ENCODE results near the gene COLEC12. TPM values are rescaled to one million over a fixed set of nuclear protein-coding genes. Genes with fewer than 3 reads are reported as not detected.

COLEC12 gene
- total RNA-seq, 1 experiment from 2014 or later: 0.03 TPM

DNA sequence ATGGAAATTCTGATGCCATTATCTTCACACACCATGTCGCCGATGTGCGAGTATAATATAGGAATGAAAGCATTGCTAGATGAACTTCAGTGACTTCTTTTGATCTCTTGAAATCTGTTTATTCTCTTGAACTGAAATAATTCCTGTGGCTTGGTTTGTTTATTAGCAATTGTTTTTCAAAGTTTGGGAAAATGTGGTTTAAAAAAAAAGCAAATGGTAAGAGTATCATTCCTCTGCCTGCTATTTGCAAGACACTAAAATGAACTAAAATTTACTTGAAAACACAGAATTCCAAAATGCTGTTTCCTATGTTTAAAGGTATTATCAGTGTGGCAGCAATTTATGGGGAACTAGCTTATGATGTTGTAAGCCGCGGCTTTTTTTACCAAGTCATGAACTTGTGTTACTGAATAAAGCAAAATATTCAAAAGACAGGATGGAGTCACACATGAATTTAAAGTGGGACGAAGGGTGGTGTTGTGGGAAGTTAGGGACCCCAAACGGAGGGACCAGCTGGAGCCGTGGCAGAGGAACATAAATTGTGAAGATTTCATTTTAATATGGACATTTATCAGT lies 96.4 kb downstream of the COLEC12 start:
- no peaks in the 10 kb centered on the region for H3K4me1 ChIP-seq (ENCODE audit: control insufficient read depth, insufficient read depth, low read length)
- ATAC-seq (no peak), DNase-seq (ENCODE audit: low read depth, low spot score) (no peak)
- no peak overlapping the region for H3K4me3 ChIP-seq (ENCODE audit: low read depth in 2 of 2, low read length in 2 of 2)
- ChIA-PET CTCF (no interaction called here), POLR2A (no interaction called here)
- no peaks in the 10 kb centered on the region for H3K36me3 ChIP-seq (ENCODE audit: control insufficient read depth, insufficient read depth, low read length)
- no peaks in the 10 kb centered on the region for H3K9me3 ChIP-seq (ENCODE audit: control insufficient read depth, insufficient read depth, low read depth, low read length)
- no TSS peak for BruUV-seq (replicated peaks)
- no peak for TF ChIP-seq SIN3A (IDR thresholded peaks at IDR 0.05; ENCODE audit: borderline replicate concordance, insufficient read depth, low read depth, low read length)
- TF ChIP-seq, protein P1, sequence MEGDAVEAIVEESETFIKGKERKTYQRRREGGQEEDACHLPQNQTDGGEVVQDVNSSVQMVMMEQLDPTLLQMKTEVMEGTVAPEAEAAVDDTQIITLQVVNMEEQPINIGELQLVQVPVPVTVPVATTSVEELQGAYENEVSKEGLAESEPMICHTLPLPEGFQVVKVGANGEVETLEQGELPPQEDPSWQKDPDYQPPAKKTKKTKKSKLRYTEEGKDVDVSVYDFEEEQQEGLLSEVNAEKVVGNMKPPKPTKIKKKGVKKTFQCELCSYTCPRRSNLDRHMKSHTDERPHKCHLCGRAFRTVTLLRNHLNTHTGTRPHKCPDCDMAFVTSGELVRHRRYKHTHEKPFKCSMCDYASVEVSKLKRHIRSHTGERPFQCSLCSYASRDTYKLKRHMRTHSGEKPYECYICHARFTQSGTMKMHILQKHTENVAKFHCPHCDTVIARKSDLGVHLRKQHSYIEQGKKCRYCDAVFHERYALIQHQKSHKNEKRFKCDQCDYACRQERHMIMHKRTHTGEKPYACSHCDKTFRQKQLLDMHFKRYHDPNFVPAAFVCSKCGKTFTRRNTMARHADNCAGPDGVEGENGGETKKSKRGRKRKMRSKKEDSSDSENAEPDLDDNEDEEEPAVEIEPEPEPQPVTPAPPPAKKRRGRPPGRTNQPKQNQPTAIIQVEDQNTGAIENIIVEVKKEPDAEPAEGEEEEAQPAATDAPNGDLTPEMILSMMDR (IDR thresholded peaks at IDR 0.05): no peak
- no peak for TF ChIP-seq POLR2AphosphoS5 (IDR thresholded peaks at IDR 0.05; ENCODE audit: low read depth, low read length)
- TF ChIP-seq, protein P2, sequence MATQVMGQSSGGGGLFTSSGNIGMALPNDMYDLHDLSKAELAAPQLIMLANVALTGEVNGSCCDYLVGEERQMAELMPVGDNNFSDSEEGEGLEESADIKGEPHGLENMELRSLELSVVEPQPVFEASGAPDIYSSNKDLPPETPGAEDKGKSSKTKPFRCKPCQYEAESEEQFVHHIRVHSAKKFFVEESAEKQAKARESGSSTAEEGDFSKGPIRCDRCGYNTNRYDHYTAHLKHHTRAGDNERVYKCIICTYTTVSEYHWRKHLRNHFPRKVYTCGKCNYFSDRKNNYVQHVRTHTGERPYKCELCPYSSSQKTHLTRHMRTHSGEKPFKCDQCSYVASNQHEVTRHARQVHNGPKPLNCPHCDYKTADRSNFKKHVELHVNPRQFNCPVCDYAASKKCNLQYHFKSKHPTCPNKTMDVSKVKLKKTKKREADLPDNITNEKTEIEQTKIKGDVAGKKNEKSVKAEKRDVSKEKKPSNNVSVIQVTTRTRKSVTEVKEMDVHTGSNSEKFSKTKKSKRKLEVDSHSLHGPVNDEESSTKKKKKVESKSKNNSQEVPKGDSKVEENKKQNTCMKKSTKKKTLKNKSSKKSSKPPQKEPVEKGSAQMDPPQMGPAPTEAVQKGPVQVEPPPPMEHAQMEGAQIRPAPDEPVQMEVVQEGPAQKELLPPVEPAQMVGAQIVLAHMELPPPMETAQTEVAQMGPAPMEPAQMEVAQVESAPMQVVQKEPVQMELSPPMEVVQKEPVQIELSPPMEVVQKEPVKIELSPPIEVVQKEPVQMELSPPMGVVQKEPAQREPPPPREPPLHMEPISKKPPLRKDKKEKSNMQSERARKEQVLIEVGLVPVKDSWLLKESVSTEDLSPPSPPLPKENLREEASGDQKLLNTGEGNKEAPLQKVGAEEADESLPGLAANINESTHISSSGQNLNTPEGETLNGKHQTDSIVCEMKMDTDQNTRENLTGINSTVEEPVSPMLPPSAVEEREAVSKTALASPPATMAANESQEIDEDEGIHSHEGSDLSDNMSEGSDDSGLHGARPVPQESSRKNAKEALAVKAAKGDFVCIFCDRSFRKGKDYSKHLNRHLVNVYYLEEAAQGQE (IDR thresholded peaks at IDR 0.05; ENCODE audit: insufficient read depth in 1 of 2, low read depth in 2 of 2, low read length in 1 of 2): no peak
- no peak for TF ChIP-seq TCF7L2 (IDR thresholded peaks at IDR 0.05; ENCODE audit: low read depth, low read length)
- no peaks in the 10 kb centered on the region for H3K27me3 ChIP-seq (ENCODE audit: control insufficient read depth, insufficient read depth, low read length)
- no peak overlapping the region for H3K27ac ChIP-seq (ENCODE audit: low read length)
- intact Hi-C loops (cut with micrococcal nuclease; ENCODE audit: unreplicated experiment): no loop called here
- in situ Hi-C loops (cut with HindIII; ENCODE audit: low pct_unique_long_range_greater_than_20kb, low sequenced_read_pairs): no loop called here

DNA sequence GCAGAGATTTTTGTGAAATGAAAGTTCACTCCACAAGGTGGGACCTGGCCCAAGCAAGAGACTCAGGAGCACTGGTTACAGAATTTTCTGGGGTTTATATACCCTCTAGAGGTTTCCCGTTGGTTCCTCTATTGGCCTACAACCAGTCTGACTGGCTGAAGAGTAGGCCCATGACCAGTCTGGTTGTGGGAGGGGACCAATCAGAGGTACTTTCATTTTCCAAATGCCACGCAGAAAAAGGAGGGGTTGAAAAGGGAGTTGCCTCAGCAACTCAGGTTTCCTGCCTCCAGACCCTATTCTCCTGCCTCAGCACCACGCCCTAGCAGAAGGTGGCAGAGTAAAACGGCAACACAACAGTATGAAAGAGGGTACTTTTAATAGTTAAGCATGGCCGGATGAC lies 98.4 kb downstream of the COLEC12 start:
- Histone ChIP-seq H3K27ac (ENCODE audit: low read length) (no peak overlapping the region), H3K36me3 (ENCODE audit: control insufficient read depth, insufficient read depth, low read length) (no peaks in the 10 kb centered on the region), H3K4me1 (ENCODE audit: control insufficient read depth, insufficient read depth, low read length) (no peaks in the 10 kb centered on the region), H3K27me3 (ENCODE audit: control insufficient read depth, insufficient read depth, low read length) (no peaks in the 10 kb centered on the region), H3K9me3 (ENCODE audit: control insufficient read depth, insufficient read depth, low read depth, low read length) (no peaks in the 10 kb centered on the region), H3K4me3 (ENCODE audit: low read depth in 2 of 2, low read length in 2 of 2) (no peak overlapping the region)
- no TSS peak for BruUV-seq (replicated peaks)
- DNase-seq (ENCODE audit: low read depth, low spot score): no peak
- no peak for ATAC-seq
- ChIA-PET CTCF (no interaction called here), POLR2A (no interaction called here)
- in situ Hi-C loops (cut with HindIII; ENCODE audit: low pct_unique_long_range_greater_than_20kb, low sequenced_read_pairs): no loop called here
- TF ChIP-seq SIN3A (IDR thresholded peaks at IDR 0.05; ENCODE audit: borderline replicate concordance, insufficient read depth, low read depth, low read length) (no peak), POLR2AphosphoS5 (IDR thresholded peaks at IDR 0.05; ENCODE audit: low read depth, low read length) (no peak), TCF7L2 (IDR thresholded peaks at IDR 0.05; ENCODE audit: low read depth, low read length) (no peak)
- TF ChIP-seq, protein P2 (IDR thresholded peaks at IDR 0.05; ENCODE audit: insufficient read depth in 1 of 2, low read depth in 2 of 2, low read length in 1 of 2): no peak
- TF ChIP-seq, protein P1 (IDR thresholded peaks at IDR 0.05): no peak
- intact Hi-C loops (cut with micrococcal nuclease; ENCODE audit: unreplicated experiment): no loop called here

Data from Panc1 (cell line).